Measurements from ENCODE around the gene SYCP2.

Gene SYCP2

GRCh38 chr20:59823491-59824259 lies 109.8 kb downstream of the SYCP2 start:
- DNase-seq (ENCODE audit: low read depth in 2 of 2): no peak

- no peak for DNase-seq (ENCODE audit: low read depth in 2 of 2)
These were observed 110.4 kb downstream of the SYCP2 start for GRCh38 chr20:59823030-59823423.

DNA sequence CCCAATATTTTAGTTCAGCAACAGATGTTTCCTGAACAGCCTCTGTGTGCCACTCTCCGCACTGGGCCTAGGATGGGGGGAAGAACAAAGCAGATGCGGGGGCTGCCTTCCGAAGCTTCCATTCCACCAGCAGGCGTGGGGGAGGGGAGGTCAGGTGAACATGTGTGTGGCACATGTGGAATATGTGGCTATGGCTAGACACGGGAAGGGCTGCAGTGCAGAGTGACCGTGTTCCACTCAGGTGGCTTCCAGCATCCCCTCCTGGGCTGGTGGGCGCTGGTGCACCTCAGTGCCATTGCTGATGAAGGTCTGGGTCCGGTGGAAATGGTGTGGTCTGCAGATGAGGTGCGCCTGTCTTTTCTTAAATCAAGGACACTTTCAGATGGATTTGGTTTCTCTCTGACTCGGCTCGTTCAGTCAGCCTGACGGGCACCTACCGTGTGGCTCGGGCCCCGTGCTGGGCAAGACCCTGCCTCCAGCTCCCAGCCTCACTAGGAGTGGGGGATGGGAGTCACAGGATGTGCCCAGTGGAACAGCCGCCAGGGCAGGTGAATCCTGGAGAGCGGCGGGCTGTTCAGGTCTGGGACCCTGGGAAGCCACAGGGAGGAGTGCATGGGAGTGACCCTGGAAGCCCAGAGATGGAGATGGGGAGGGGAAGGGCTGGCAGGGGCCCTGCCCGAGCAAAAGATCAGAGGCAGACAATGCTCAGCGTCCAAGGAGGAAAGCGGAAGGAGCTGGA lies 111.0 kb downstream of the SYCP2 start:
- no peak for DNase-seq (ENCODE audit: low read depth in 2 of 2)

- DNase-seq (ENCODE audit: low read depth in 2 of 2): no peak
These were observed 111.6 kb downstream of the SYCP2 start for GRCh38 chr20:59821788-59822187.

- no peak for DNase-seq (ENCODE audit: low read depth in 2 of 2)
These were observed 112.2 kb downstream of the SYCP2 start for GRCh38 chr20:59821201-59821600.

DNA sequence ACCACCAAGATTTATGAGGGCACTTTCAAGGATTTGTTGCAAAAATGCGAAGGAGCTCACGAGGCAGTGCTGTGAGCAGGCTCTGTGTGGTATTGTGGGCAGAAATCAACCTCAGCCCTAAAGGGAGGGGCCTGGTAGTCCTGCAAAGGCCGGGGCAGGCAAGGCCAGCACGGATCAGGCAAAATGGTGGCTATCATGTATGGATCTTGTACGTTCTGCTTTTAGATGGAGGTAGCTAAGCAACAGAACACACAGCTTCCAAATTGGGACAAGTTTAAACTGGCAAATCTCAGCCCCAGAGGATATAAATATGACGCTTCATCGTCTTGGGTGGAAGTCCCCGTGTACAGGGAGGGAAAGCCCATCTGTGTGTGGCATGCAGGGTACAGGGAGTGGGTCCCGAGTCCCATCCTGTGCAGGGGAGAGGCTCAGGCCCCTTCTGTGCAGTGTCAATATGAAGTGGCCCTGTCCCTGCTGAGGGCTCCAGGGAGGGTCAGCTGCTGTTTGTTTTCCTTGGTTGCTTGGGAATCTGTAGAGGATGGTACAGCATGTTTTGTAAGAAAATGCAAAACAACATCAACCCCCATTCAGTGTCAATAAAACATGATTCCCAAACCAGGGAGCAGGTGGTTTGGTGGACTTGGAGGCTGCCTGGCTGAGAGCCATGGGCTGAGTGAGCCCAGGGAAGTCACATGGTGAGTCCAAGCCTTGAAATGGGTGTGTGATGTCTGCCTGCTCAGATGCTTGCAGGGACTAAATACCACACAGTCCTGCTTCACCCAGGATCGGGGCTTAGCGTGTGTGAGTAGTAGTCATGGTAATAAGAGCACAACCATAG lies 113.0 kb downstream of the SYCP2 start:
- DNase-seq (ENCODE audit: low read depth in 2 of 2): no peak

GRCh38 chr20:59819496-59820203 lies 113.8 kb downstream of the SYCP2 start:
- DNase-seq (ENCODE audit: low read depth in 2 of 2): no peak

GRCh38 chr20:59818911-59819310 lies 114.5 kb downstream of the SYCP2 start:
- DNase-seq (ENCODE audit: low read depth in 2 of 2): no peak

GRCh38 chr20:59817846-59818615 lies 115.4 kb downstream of the SYCP2 start:
- no peak for DNase-seq (ENCODE audit: low read depth in 2 of 2)

DNA sequence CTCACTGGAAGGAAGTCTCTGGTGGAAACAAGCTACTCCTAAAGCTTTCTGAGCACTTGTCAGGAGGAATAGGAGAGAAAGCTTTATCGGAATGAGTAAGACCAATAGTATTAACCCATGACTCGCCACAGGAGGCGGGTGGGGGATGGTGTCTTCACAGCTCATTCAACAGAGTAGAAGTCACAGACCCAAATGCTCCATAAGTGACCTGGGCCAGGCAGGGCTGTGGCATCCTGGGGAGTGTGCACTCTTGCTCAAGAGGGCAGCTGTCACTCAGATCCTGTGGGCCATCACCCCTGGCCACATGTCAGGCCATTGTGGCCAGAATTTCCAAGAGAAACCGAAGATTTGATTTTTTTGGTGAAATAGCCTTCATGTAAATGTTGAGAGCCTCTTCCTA lies 116.0 kb downstream of the SYCP2 start:
- DNase-seq (ENCODE audit: low read depth in 2 of 2): no peak

GRCh38 chr20:59816146-59816738 lies 117.2 kb downstream of the SYCP2 start:
- no peak for DNase-seq (ENCODE audit: low read depth in 2 of 2)

DNA sequence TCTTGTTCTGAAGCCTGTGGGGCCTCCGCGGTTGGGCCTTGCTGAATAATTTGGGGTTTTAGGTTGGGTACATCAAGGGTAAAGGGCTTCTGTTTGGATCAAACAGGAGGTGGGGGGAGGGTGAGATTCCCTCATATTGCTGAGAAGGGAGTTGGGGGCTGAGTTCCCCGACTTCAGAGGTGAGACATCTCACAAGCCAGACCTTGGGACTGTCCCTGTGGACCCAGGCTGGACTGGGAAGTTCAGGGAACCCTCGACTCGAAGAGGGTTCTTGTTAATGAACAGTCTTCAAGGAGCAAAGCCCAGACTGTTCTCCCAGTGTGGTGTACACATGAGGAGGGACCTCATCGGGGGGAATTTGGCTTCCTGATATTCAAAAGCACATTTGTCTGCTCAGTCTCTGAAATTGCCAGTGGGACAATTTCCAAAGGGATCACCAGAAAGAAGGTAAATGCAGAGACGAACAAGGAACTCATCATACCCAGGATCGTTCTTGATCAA lies 118.5 kb downstream of the SYCP2 start:
- DNase-seq (ENCODE audit: low read depth in 2 of 2): no peak

DNA sequence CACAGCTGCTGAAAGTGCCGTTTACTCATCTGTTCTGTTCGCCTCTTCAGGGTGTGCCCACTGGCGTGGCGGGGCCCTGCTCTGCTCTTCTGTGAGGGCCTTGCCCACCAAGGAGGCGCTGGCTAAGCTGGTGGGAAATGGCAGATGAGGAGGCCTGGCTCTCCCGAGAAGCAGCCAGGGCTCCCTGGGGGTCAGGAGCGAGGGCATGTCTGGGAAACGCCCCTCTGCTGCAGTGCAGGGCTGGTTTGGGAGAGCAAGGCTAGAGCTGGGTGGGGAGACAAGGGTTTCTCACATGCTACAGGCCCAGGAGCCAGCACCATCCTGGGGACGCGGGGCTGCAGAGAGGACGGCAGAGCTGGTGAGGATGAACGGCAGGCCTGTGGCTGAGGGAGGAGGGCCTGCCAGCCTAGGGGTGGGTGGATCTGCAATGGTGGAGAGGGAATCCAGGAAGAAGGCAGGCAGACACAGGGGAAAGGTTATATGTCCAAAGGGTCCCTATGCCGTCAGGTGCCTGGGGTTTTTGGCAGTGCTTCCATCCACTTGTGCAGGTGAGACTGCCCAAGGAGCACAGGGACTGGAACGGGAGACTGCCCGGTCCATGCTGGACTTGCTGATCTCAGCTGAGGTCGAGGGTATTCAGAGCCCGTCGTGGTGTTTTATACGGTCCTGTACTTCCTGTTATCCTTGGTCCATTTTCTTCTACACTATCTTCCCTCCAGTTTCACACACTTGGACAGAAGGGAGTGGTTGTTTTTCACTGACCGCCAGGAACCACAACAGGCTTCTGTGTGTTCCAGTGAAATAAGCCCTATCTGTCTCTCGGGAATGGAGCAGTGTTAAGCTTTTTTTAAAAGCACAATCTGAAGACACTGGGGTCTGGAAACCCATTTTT lies 119.2 kb downstream of the SYCP2 start:
- DNase-seq (ENCODE audit: low read depth in 2 of 2): no peak

Measured in stimulated activated CD8-positive, alpha-beta memory T cell treated with anti-CD3 and anti-CD28 coated beads, Interleukin-7, amount 100 ng/mL, for 4 hours (primary cell).